ENCODE results near the gene HDAC11.
A peak's percentile ranks its signal among the peaks of the same experiment; 100 is the strongest.
"Not testable (repeated sequence)": the region's sequence is repeated elsewhere in the genome, so short reads cannot be mapped to it uniquely, and the experiment has no call there.

HDAC11 gene, protein sequence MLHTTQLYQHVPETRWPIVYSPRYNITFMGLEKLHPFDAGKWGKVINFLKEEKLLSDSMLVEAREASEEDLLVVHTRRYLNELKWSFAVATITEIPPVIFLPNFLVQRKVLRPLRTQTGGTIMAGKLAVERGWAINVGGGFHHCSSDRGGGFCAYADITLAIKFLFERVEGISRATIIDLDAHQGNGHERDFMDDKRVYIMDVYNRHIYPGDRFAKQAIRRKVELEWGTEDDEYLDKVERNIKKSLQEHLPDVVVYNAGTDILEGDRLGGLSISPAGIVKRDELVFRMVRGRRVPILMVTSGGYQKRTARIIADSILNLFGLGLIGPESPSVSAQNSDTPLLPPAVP

DNA sequence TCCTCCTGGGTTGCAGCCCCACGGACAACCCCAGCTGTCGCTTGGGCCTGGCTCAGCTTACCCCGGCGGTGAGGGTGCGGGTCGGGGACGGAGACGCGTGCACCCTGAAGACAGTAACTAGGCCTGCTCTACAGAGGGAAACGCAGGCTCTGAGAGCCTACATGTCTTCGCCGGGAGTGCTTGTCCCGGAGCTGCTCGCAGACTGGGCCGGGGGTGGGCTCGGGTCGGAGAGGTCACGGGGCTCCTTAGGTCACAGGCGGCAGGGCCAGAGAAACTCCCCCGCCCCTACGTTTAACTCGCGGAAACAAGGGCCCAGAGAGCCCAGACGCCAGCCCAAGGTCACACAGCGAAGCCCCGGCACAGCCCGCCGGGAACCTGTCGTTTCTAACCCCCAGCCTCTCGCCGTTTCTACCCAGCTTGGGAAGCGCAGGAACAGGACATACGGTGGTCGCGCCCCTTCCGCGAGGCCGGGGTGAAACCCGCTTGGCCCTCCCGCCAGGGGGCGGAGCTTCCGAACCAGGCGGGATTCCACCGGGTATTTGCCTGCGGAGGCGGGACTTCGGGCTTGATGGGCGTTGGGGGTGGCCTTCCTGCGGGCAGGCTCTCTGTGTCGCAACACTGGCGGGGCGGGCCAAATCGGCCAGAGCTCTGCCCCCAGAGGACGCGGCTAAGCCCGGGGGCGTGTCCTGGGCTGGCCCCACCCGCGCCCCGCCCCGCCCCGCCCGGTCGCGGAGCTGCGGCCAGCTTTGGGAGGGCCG, at the start of gene HDAC11:
Gene HDAC11, plus strand, starts transcription at position 725 of the 758 bp plus-strand sequence. CDS start 42 bp downstream, outside the sequence.
- DNase-seq (ENCODE audit: low read depth in 2 of 2, low spot score in 1 of 2) = peak; percentile 88 to 95

DNA sequence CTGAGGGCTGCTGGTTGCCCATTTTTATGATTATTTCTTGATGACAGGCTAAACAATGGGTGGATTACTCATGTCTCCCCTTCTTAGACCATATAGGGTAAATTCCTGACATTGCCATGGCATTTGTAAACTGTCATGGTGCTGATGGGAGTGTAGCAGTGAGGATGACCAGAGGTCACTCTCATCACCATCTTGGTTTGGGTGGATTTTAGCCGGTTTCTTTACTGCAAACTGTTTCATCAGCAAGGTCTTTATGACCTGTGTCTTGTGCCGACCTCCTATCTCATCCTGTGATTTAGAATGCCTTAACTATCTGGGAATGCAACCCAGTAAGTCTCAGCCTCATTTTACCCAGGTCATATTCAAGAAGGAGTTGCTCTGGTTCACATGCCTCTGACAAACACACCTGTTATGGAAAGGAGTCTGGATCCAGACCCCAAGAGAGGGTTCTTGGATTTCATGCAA, 49.7 kb upstream of the HDAC11 start:
- DNase-seq (ENCODE audit: low read depth in 2 of 2, low spot score in 1 of 2) = not testable (repeated sequence)

DNA sequence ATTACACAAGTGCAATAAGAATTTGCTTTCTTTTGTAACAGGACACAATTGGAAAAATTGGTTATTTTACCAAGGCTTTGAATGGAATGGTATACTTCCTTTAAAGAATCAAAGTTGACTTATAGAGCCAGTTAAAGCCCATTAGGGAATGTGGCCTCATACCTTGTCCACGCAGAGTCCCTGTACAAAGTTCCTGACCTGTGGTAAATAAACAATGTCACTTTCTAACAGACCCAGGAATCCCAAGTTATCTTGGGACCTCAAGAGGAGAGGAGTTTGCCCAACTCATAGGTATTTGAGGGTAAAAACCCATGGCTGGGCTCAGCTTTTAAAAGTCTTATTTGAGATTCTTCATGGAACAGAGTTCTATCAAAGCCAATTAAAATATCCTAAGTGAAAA, 48.0 kb upstream of the HDAC11 start:
- no peak for DNase-seq (ENCODE audit: low read depth in 2 of 2, low spot score in 1 of 2)

DNA sequence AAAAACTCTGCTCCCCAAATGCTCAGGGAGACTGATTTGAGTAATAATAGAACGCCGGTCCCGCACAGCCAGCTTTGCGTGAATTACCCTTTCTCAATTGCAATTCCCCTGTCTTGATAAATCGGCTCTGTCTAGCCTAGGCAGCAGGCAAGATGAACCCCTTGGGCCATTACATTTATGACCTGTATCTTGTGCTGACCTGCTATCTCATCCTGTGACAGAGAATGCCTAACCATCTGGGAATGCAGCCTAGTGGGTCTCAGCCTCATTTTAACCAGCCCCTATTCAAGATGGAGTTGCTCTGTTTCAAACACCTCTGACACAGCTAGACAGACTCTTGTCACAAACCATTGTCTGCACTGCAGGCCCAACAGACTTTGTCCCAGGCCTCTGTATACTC, 46.2 kb upstream of the HDAC11 start:
- DNase-seq (ENCODE audit: low read depth in 2 of 2, low spot score in 1 of 2) = no peak

DNA sequence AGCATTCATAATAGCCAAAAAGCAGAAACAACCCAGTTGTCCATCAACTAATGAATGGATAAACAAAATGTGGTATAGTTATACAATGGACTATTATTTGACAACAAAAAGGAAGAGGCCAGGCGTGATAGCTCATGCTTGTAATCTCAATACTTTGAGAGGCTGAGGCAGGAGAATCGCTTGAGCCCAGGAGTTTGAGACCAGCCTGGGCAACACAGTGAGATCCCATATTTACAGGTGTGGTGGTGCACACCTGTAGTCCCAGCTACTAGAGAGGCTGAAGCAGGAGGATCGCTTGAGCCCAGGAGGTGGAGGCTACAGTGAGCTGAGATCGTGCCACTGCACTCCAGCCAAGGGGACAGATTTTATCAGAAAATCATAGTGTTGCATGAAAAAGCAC, 43.9 kb upstream of the HDAC11 start:
- not testable (repeated sequence) for DNase-seq (ENCODE audit: low read depth in 2 of 2, low spot score in 1 of 2)

DNA sequence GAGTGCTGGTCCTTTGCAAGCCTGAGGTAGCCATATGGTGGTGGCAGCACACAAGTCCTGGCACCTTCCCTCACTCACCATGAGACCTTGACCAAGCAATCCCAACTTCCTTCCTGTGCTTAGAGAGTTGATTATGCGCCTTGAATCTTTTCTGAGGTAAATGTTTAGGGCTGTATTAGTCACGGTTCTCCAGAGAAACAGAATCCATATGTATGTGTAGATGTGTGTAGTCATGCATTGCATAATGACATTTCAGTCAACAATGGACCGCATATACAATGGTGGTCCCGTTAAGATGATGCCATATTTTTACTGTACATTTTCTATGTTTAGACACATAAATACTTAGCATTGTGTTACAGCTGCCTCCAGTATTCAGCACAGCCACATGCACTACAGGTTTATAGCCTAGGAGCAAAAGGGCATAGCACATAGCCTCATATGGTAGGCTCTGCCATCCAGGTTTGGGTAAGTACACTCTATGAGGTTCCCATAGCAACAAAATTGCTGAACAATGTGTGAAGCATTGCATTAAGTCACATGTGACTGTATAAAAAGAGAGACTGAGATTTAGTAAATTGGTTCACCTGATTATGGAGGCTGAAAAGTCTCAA, 39.8 kb upstream of the HDAC11 start:
- no peak for DNase-seq (ENCODE audit: low read depth in 2 of 2, low spot score in 1 of 2)

DNA sequence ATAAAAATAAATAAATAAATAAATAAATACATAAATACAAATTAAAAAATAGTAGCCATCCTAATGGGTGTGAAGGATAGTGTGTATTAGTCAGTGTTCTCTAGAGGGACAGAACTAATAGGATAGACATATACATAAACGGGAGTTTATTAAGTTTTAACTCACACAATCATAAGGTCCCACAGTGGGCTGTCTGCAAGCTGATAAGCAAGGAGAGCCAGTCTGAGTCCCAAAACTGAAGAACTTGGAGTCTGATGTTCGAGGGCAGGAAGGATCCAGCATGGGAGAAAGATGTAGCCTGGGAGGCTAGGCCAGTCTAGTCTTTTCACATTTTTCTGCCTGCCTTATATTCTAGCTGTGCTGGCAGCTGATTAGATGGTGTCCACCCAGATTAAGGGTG, 37.2 kb upstream of the HDAC11 start:
- DNase-seq (ENCODE audit: low read depth in 2 of 2, low spot score in 1 of 2) = not testable (repeated sequence)

DNA sequence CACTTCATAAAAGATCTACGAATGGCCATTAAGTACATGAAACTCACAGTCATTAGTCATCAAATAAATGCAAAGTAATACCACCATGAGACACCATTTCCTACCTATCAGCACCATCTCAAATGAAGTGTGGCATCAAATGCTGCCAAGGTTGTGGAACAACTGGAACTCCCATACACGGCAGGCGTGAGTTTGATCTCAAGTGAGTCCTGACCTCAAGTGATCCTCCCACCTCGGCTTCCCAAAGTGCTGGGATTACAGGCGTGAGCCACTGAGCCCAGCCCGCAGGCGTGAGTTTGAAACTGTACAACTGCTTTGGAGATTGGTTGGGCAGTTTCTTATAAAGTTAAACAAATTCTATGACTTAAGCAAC, 28.8 kb upstream of the HDAC11 start:
- DNase-seq (ENCODE audit: low read depth in 2 of 2, low spot score in 1 of 2) = peak in 1 of 2 donors; percentile 6

DNA sequence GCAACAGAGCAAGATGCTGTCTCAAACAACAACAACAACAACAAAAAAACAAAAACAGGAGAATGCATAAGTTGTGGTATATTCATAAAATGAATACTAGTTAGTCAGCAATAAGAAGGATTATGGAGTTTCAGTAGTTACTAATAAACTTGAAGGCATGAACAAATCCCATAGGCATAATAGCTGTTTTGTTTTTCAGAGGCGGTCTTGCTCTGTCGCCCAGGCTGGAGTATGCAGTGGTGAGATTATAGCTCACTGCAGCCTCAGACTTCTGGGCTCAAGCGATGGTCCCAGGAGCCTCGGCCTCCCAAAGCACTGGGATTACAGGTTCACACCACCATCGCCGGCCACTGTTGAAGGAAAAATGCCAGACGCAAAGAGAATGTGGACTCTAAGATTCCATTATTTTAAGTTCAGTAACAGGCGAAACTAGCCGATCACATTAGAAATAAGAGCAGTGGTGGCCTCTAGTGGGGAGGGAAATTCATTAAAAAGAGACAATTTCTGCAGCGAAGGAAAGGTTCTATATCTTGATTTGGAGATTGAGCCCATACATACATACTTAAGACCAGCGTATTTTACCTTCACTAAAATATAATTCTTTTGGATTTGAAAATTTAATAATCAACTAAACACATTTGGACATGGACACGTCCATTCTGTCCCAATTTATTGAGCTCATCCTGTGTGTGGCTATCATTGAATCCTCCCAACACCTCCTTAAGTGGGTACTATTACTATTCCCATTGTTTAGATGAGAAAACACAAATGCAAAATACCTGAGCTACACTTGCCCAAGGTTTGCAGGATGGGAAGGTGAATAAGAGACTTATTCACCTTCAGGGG, 27.4 kb upstream of the HDAC11 start:
- no peak for DNase-seq (ENCODE audit: low read depth in 2 of 2, low spot score in 1 of 2)

DNA sequence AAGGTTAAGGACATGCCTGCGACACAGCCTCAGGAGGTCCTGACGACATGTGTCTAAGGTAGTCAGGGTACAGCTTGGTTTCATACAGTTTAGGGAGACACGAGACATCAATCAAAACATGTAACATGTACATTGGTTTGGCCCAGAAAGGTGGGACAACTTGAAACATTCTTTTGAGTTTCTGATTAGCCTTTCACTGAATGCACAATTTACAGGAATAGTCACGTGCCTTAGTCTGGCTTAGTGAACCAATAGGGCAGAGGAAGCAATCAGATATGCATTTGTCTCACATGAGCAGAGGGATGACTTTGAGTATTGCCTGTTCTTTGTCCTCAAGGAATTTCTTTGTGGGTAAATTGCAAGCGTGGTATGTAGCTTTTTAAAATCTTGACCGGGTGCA, 24.5 kb upstream of the HDAC11 start:
- no peak for DNase-seq (ENCODE audit: low read depth in 2 of 2, low spot score in 1 of 2)

DNA sequence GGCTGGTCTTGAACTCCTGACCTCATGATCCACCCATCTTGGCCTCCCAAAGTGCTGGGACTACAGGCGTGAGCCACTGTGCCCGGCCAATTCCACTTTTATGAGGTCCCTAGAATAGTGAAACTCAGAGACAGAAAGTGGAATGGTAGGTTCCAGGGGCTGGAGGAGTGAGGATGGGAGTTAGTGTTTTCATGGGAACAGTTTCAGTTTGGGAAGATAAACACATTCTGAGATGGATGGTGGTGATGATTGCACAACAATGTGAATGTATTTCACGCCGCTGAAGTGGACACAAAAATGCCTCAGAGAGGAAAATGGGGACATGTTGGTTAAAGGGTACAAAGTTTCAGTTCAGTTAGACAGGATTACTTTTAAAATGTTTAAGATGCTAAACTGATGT, 22.5 kb upstream of the HDAC11 start:
- no peak for DNase-seq (ENCODE audit: low read depth in 2 of 2, low spot score in 1 of 2)

DNA sequence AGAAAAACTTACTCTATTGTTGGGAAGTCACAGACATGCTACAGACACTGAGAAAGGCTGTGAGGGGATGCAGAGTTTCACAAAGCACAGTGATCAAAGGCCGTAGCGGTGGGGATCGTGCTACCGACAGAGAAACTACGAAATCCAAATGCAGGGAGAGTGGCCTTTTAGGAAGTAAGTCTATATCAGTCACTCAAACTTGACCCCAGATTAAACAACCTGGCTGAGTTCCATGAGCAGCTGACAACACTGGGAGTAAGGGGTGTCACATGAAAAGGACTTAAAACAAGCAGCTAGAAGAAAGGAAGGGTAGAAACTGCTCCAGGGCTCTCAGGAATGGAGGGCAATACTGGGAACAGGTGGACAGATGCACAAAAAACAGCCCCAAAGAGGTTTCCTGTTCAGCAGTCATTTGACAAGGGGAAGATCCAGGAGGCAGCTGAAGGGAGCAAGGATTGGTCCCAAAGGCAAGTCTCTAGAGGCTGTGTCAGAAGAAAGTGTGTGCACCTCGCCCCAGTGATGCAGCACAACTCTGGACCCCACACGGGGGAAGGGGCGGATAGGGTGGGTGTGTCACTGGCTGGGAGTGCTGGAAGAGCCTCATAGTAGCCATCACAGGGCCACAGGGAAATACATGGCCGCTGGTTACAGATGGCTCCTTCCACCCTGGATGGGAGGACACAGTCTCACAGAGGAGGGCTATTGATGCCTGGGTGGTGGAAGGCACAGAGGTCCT, 20.3 kb upstream of the HDAC11 start:
- no peak for DNase-seq (ENCODE audit: low read depth in 2 of 2, low spot score in 1 of 2)

DNA sequence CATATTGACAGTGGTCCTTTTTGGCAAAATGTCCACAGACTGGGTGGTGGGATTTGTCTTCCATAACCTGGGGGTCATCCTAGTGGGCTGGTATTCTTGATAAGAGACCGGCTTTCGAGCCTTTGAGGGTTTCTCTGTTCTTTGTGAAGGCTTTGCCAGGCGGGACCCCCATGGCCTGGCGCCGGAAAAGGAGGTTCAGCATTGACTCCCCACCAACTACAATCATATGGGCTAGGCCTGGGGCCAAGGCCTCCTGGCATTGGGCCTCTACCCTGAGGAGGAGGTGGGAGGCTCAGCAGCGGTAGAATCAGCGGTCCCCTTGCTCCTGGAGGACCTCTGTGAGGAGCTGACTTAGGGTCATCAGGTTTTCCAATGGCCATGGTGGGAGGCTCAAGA, 19.8 kb upstream of the HDAC11 start:
- DNase-seq (ENCODE audit: low read depth in 2 of 2, low spot score in 1 of 2) = no peak

DNA sequence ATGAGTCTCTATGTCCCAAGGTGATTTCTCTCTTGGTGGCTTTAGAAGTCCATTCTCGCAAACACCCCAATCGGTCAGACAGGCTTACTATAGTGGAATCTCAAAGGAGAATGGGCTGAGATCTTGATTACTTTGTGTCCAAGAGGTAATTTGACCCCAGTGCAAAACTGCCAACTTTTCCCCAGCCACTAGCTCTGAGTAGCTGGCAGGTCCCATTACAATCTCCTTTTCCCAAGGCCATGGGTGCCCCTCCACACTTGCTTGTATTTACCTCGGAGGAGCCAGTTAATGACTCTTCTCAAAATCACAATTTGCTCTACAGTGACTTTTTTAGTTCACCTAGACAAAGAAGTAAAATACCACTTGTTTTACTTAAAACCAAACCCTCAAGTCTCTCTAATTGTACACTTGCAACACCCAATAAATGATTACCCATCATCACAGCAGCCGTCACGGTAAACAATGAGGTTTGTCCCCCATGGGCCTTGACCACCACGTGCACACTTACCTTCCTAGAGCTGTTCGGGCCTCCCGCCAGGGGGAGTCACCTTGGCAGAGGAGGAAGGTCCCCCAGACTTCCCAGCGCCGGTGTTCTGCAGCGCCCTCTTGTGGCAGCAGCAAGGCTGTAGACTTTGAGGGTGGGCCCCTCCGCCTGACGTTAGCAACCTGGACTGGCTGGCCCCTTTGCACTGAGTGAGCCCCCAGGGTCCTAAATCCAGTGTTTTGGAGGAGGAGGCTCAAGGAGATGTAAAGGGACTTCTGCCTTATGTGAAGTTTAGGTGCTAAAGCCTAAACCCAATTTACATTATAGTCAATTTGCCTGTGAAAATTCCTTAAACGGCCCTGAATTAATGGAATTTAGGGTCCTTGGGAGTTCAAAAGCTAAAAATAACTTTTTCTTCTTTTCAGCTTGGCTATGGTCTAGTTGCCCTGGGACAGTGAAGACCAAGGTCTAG, 18.7 kb upstream of the HDAC11 start:
- peak; percentile 39 to 50 for DNase-seq (ENCODE audit: low read depth in 2 of 2, low spot score in 1 of 2)

DNA sequence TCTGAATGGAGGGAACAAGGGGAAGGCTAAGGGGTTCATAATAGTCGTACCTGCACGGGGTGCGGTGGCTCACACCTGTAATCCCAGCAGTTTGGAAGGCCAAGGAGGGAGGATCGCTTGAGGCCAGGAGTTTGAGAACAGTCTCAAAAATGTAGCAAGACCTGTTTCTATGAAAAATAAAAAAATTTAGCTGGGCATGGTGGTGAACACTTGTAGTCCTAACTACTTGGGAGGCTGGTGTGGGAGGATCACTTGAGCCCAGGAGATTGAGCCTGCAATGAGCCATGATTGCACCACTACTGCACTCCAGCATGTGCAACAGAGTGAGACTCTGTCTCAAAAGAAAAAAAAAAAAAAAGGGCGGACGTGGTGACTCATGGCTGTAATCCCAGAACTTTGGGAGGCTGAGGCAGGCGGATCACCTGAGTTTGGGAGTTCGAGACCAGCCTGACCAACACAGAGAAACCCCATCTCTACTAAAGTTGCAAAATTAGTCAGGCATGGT, 17.9 kb upstream of the HDAC11 start:
- no peak for DNase-seq (ENCODE audit: low read depth in 2 of 2, low spot score in 1 of 2)

DNA sequence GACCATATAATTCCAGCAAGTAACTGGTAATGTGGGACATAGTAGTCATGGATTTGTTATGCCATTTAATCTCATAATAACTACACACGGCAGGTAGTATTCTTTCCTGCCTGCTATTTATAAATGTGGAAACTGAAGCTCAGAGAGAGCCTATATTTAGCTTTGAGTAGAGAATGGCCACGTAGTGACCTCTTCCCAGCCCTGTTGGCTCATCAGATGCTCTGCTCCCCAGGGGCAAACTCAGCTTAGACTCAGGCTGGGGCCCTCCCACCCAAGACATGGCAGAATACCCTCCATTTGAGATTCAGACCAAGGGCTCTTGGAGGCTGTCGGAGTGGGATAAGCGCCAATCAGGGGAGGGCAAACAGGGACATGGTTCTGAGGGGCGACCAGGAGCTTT, 17.3 kb upstream of the HDAC11 start:
- no peak for DNase-seq (ENCODE audit: low read depth in 2 of 2, low spot score in 1 of 2)

DNA sequence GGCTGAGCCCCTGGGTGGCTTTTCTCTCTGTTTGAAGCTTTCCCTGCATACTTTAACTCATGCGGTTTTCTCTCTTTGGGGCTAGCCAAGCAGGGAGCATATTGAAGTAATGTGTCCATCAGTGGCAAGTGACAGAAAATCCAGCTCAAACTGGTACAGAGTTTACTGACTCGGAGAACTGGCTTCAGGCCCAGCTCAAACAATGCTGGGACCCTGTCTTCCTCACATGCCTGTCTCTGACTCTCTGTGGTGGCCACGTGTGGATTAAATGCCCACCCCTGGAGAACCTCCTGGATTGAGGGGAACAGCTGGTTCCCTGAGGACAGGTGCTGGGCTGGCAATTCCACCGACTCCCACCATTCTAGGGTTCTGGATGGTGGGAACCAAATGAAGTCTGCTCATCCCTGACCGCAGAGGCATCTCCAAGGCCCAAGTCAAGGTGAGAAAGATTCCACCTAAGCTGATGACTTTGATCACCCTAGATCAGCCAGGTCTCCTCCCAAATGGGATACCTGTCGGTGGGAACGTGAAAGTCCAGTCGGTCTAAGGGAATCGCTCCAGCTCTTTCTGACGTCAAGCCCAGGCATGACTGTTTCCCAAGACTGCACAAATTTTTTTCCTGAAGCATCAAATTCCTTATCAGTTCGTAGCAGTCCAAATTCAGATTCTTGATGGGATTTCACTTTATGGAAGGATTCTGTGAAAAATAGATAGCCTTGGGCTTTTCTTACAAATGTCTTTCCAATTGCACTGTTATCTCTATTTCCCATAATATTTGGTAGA, 16.3 kb upstream of the HDAC11 start:
- DNase-seq (ENCODE audit: low read depth in 2 of 2, low spot score in 1 of 2) = no peak

DNA sequence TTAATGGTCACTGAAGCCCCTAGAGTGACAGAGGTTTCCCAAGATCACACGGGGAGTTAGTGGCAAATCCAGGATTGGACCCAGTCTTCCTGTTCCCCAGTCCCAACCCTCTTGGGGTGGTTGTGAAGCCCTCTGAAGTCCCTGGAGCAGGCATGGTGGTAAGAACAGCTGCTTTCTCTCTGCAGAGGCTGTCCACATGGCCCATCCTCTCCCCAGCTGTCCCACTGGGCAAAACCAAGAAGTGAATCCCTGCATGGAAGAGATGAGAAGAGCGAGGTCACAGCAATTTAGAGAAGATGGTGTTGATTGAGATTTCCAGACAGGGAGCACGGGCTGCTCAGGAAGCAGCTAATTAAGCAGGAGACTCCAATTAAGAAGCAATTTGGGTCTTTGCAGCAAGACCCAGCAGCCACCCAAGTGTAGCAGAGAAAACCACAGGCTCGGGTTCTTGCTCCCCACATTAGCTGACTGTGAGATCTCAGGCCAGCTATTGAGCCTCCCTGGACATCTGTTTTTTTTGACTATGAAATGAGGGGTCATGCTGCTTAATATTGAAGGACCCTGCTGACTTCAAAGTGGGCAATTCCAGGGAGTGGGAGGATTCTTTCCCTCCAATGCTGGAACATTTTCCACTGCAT, 14.8 kb upstream of the HDAC11 start:
- no peak for DNase-seq (ENCODE audit: low read depth in 2 of 2, low spot score in 1 of 2)

All from stimulated activated CD8-positive, alpha-beta memory T cell treated with anti-CD3 and anti-CD28 coated beads, Interleukin-4, amount 100 ng/mL, for 1 hour (primary cell).